GM23338 (cell line): ENCODE measurements around the gene APBA1. TPM values are rescaled to one million over a fixed set of nuclear protein-coding genes. Genes with fewer than 3 reads are reported as not detected.

Experiments
- ATAC-seq: fragments of 200-7000 bp; cut with Tn5 transposase; 3 replicates; pipeline ENCODE4 v1.9.1; 2020
- DNase-seq: peaks from one replicate; pipeline ENCODE4 v3.0.0-alpha.2; 2015; ENCODE audit warnings: low spot score
- H2AFZ ChIP-seq: fragments of 200-600 bp; sonication (generic); 2 replicates; pipeline ENCODE4 v1.8.0; 2016; ENCODE audit warnings: antibody characterized with exemption, mild to moderate bottlenecking, moderate library complexity
- H3F3A ChIP-seq: fragments of 200-600 bp; sonication (generic); replicated peaks from 2 replicates; pipeline ENCODE4 v1.8.0; 2017; ENCODE audit warnings: antibody characterized with exemption, mixed run types, low read depth
- H3K27ac ChIP-seq: fragments of 200-600 bp; sonication (generic); 2 replicates; pipeline ENCODE4 v1.6.1; 2016; ENCODE audit warnings: low read depth
- H3K27me3 ChIP-seq: fragments of 200-600 bp; sonication (generic); 2 replicates; pipeline ENCODE4 v1.8.0; 2016; ENCODE audit warnings: mild to moderate bottlenecking, mixed run types, moderate library complexity; ENCODE audit not compliant: insufficient read depth
- H3K36me3 ChIP-seq: fragments of 200-600 bp; sonication (generic); 2 replicates; pipeline ENCODE4 v1.8.0; 2016; ENCODE audit warnings: mild to moderate bottlenecking; ENCODE audit not compliant: insufficient read depth
- H3K4me1 ChIP-seq: fragments of 200-600 bp; sonication (generic); 2 replicates; pipeline ENCODE4 v1.8.0; 2016; ENCODE audit warnings: mild to moderate bottlenecking, moderate library complexity; ENCODE audit not compliant: insufficient read depth
- H3K4me2 ChIP-seq: fragments of 200-600 bp; sonication (generic); 2 replicates; pipeline ENCODE4 v1.7.1; 2017; ENCODE audit warnings: mixed run types
- H3K4me3 ChIP-seq: fragments of 200-600 bp; sonication (generic); 2 replicates; pipeline ENCODE4 v1.6.1; 2016; ENCODE audit warnings: mixed run types
- H3K79me2 ChIP-seq: fragments of 200-600 bp; sonication (generic); replicated peaks from 2 replicates; pipeline ENCODE4 v1.8.0; 2017; ENCODE audit warnings: mild to moderate bottlenecking; ENCODE audit not compliant: insufficient read depth
- H3K9me2 ChIP-seq: fragments of 200-600 bp; sonication (generic); 2 replicates; pipeline ENCODE4 v1.8.0; 2017; ENCODE audit not compliant: insufficient read depth
- H4K20me1 ChIP-seq: fragments of 200-600 bp; sonication (generic); replicated peaks from 2 replicates; pipeline ENCODE4 v1.8.0; 2017; ENCODE audit warnings: mild to moderate bottlenecking; ENCODE audit not compliant: insufficient read depth
- H3K27ac Mint-ChIP-seq: 2 replicates; pipeline ENCODE4 v1.8.0; 2020; ENCODE audit warnings: inconsistent platforms, mild to moderate bottlenecking, moderate library complexity, mixed read lengths
- H3K27me3 Mint-ChIP-seq: 3 replicates; pipeline ENCODE4 v1.8.0; 2022; ENCODE audit warnings: low read depth, mild to moderate bottlenecking, moderate library complexity, mixed read lengths, inconsistent platforms; ENCODE audit not compliant: insufficient read depth, poor library complexity
- H3K36me3 Mint-ChIP-seq: 3 replicates; pipeline ENCODE4 v1.8.0; 2021; ENCODE audit warnings: low read depth, mild to moderate bottlenecking, inconsistent platforms, moderate library complexity, mixed read lengths
- H3K4me1 Mint-ChIP-seq: 3 replicates; pipeline ENCODE4 v1.8.0; 2020; ENCODE audit warnings: mild to moderate bottlenecking, inconsistent platforms, mixed read lengths
- H3K4me3 Mint-ChIP-seq: 3 replicates; pipeline ENCODE4 v1.8.0; 2021; ENCODE audit warnings: moderate library complexity, mild to moderate bottlenecking, inconsistent platforms, mixed read lengths
- H3K9me3 Mint-ChIP-seq: 3 replicates; pipeline ENCODE4 v1.8.0; 2020; ENCODE audit warnings: moderate library complexity, mild to moderate bottlenecking, inconsistent platforms, mixed read lengths
- CTCF ChIP-seq, 2 experiments: fragments of 200-600 bp in 1 of 2; sonication (generic) in 1 of 2; conservative IDR thresholded peaks; 2 replicates each; pipeline versions ENCODE4 v1.5.1 to v1.6.1; 2016 to 2017; ENCODE audit warnings: antibody characterized with exemption in 2 of 2, low read depth in 2 of 2, mild to moderate bottlenecking in 2 of 2, moderate library complexity in 1 of 2
- EZH2 ChIP-seq: fragments of 200-600 bp; sonication (generic); IDR thresholded peaks from one replicate; pipeline ENCODE4 v1.8.0; 2017; ENCODE audit warnings: antibody characterized with exemption, mild to moderate bottlenecking, low read depth; ENCODE audit not compliant: unreplicated experiment
- NANOG ChIP-seq: IDR thresholded peaks from 2 replicates; pipeline ENCODE4 v1.6.1; 2016; ENCODE audit warnings: antibody characterized with exemption, borderline replicate concordance
- REST ChIP-seq: IDR thresholded peaks from one replicate; pipeline ENCODE4 v1.6.1; 2018; ENCODE audit warnings: antibody characterized with exemption; ENCODE audit not compliant: unreplicated experiment
- ZNF114 ChIP-seq: fragments of 250-450 bp; sonication (Bioruptor Pico); IDR thresholded peaks from 2 replicates; pipeline ENCODE4 v1.5.0; 2020; ENCODE audit warnings: mild to moderate bottlenecking, moderate library complexity
- ZNF462 ChIP-seq: fragments of 250-450 bp; sonication (Bioruptor Pico); IDR thresholded peaks from 2 replicates; pipeline ENCODE4 v1.5.0; 2020; ENCODE audit warnings: mild to moderate bottlenecking, moderate library complexity
- polyA plus RNA-seq: library from polyadenylated mRNA; unstranded; fragments of >200 nt; fragmentation: Nextera tagmentation; extraction: Ambion mirVana; gene quantifications from 2 replicates; pipeline ENCODE4 v1.2.1, GENCODE V29; 2016
- total RNA-seq: library from RNA; depleted of rRNA; stranded (reverse); fragments of >200 nt; shearing (Covaris generic); gene quantifications from 2 replicates; pipeline ENCODE4 v1.2.3, GENCODE V29; 2014

APBA1 gene
- total and polyA plus RNA-seq, 2 experiments from 2014 or later = 0.26 to 1.0 TPM

- H3K4me1 ChIP-seq = no peaks in the 10 kb centered on the region
- peaks cover 31% of the 10 kb centered on the region for H3K9me3 Mint-ChIP-seq
- H3K79me2 ChIP-seq = no peaks in the 10 kb centered on the region
- no peak for TF ChIP-seq EZH2
- TF ChIP-seq ZNF462 = 0 out of 2 replicates have a peak, but pooled peaks have one; percentile 8
- no peak for TF ChIP-seq ZNF114 (CRISPR knock-in tag)
- TF ChIP-seq NANOG = no peak
- TF ChIP-seq CTCF (conservative IDR thresholded peaks at IDR 0.05; ENCODE audit: low read depth in 2 of 2) = peak; percentile 91 to 93
- TF ChIP-seq REST = no peak
- no peaks in the 10 kb centered on the region for H3F3A ChIP-seq
- peaks cover 16% of the 10 kb centered on the region for H3K36me3 Mint-ChIP-seq
- DNase-seq = peak; percentile 90
- peak; percentile 93 for ATAC-seq
- H3K27me3 Mint-ChIP-seq = peaks cover 3% of the 10 kb centered on the region
- no peak overlapping the region for H3K27ac ChIP-seq
- peak overlapping the region; percentile 84 for H2AFZ ChIP-seq
- H3K36me3 ChIP-seq = no peaks in the 10 kb centered on the region; the same call in 1 of the 2 replicates
- H3K9me2 ChIP-seq = no peaks in the 10 kb centered on the region
- H3K4me1 Mint-ChIP-seq = no peaks in the 10 kb centered on the region; the same call in 2 of the 3 replicates
- H3K4me3 ChIP-seq = no peak overlapping the region
- no peaks in the 10 kb centered on the region for H3K27me3 ChIP-seq
- H3K4me3 Mint-ChIP-seq = no peak overlapping the region
- H3K4me2 ChIP-seq = no peak overlapping the region
- no peaks in the 10 kb centered on the region for H4K20me1 ChIP-seq
- no peak overlapping the region for H3K27ac Mint-ChIP-seq
Measured at GRCh38 chr9:69421908-69422801, 250.0 kb downstream of the APBA1 start.
